OCI-LY7 (cell line): ENCODE measurements around the gene C19orf67. TPM values are rescaled to one million over a fixed set of nuclear protein-coding genes. Genes with fewer than 3 reads are reported as not detected.

Source experiments
- BruUV-seq: library from RNA; stranded (reverse); fragments of 400-500 nt; replicated peaks from 2 replicates; lab custom pipeline; 2021; lab: Mats Ljungman, UMichigan
- CTCF ChIA-PET: fragments of 300-600 bp; sonication (Branson Sonifier 250); formaldehyde crosslinking; loops from one replicate; lab custom pipeline; 2022; ENCODE audit warnings: antibody characterized with exemption; ENCODE audit not compliant: unreplicated experiment; lab: Charles Lee
- POLR2A ChIA-PET: fragments of 300-600 bp; sonication (Branson Sonifier 250); formaldehyde crosslinking; loops from one replicate; lab custom pipeline; 2022; ENCODE audit warnings: antibody characterized with exemption; lab: Charles Lee
- DNase-seq: peaks from one replicate; pipeline ENCODE4 v3.0.0-alpha.2; 2015; ENCODE audit warnings: low spot score
- H2AFZ ChIP-seq: fragments of 200-600 bp; sonication (generic), shearing (Covaris generic); 2 replicates; pipeline ENCODE4 v1.6.1; 2014; ENCODE audit warnings: mild to moderate bottlenecking, antibody characterized with exemption, low read length, moderate library complexity
- H3K27ac ChIP-seq: fragments of 200-600 bp; sonication (generic); 2 replicates; pipeline ENCODE4 v1.5.1; 2014; ENCODE audit warnings: mixed run types, low read depth, mild to moderate bottlenecking, moderate library complexity, low read length, inconsistent platforms; ENCODE audit not compliant: poor library complexity, severe bottlenecking
- H3K36me3 ChIP-seq: fragments of 200-600 bp; sonication (generic); 2 replicates; pipeline ENCODE4 v1.6.1; 2014; ENCODE audit warnings: mild to moderate bottlenecking, antibody characterized with exemption, low read length, moderate library complexity, mixed read lengths; ENCODE audit not compliant: insufficient read depth
- H3K4me1 ChIP-seq: fragments of 200-600 bp; sonication (generic); 2 replicates; pipeline ENCODE4 v1.5.1; 2014; ENCODE audit warnings: mild to moderate bottlenecking, low read length; ENCODE audit not compliant: insufficient read depth, poor library complexity, severe bottlenecking
- H3K4me2 ChIP-seq: fragments of 200-600 bp; sonication (generic); 2 replicates; pipeline ENCODE4 v1.6.1; 2014; ENCODE audit warnings: mild to moderate bottlenecking, low read length
- H3K4me3 ChIP-seq: fragments of 200-600 bp; sonication (generic); 2 replicates; pipeline ENCODE4 v1.5.1; 2014; ENCODE audit warnings: mild to moderate bottlenecking, low read depth, low read length; ENCODE audit not compliant: poor library complexity, severe bottlenecking
- H3K79me2 ChIP-seq: fragments of 200-600 bp; sonication (generic); 2 replicates; pipeline ENCODE4 v1.6.1; 2016; ENCODE audit warnings: low read depth, mild to moderate bottlenecking, low read length, moderate library complexity, mixed read lengths; ENCODE audit not compliant: insufficient read depth
- H3K9me2 ChIP-seq: fragments of 200-600 bp; sonication (generic); 2 replicates; pipeline ENCODE4 v1.6.1; 2016; ENCODE audit warnings: mild to moderate bottlenecking, low read length, mixed read lengths; ENCODE audit not compliant: insufficient read depth
- H3K9me3 ChIP-seq: fragments of 200-600 bp; sonication (generic); 2 replicates; pipeline ENCODE4 v1.6.1; 2014; ENCODE audit warnings: mild to moderate bottlenecking, mixed run types, low read length, mixed read lengths
- H4K20me1 ChIP-seq: fragments of 200-600 bp; sonication (generic); 2 replicates; pipeline ENCODE4 v1.6.1; 2014; ENCODE audit warnings: mild to moderate bottlenecking, antibody characterized with exemption, low read length, moderate library complexity, mixed read lengths; ENCODE audit not compliant: insufficient read depth
- CTCF ChIP-seq: fragments of 200-600 bp; sonication (generic); conservative IDR thresholded peaks from 2 replicates; pipeline ENCODE4 v1.5.1; 2014; ENCODE audit warnings: mild to moderate bottlenecking, antibody characterized with exemption, low read length, moderate library complexity, mixed read lengths
- EZH2phosphoT487 ChIP-seq: fragments of 200-600 bp; sonication (generic); IDR thresholded peaks from 2 replicates; pipeline ENCODE4 v1.6.1; 2018; ENCODE audit warnings: low read depth, borderline replicate concordance, mild to moderate bottlenecking, mixed run types, antibody characterized with exemption, low read length, moderate library complexity, mixed read lengths
- intact Hi-C: fragments of 100-400 bp; cut with micrococcal nuclease; formaldehyde crosslinking; loops from one replicate; pipeline ENCODE4 v1.10.0; 2022; ENCODE audit not compliant: unreplicated experiment
- total RNA-seq, 2 experiments: library from RNA; depleted of rRNA in 1 of 2; stranded (reverse); fragments of >200 nt in 1 of 2; shearing (Covaris generic) in 1 of 2; gene quantifications; 2 replicates each; pipeline ENCODE4 v1.2.3, GENCODE V29; 2014 to 2022

The C19orf67 gene
- total RNA-seq, 2 experiments from 2014 or later = 1.4 to 2.6 TPM

- no peaks in the 10 kb centered on the region for H4K20me1 ChIP-seq
- no peak for TF ChIP-seq EZH2phosphoT487
- TF ChIP-seq CTCF = no peak
- ChIA-PET CTCF (no interaction called here), POLR2A (no interaction called here)
- intact Hi-C loops = no loop called here
- H3K27ac ChIP-seq = no peak overlapping the region
- no peak overlapping the region for H3K4me3 ChIP-seq
- DNase-seq = no peak
- BruUV-seq = no TSS peak
- H3K79me2 ChIP-seq = no peaks in the 10 kb centered on the region
- no peak overlapping the region for H2AFZ ChIP-seq
- H3K36me3 ChIP-seq = no peaks in the 10 kb centered on the region
- H3K9me2 ChIP-seq = no peaks in the 10 kb centered on the region
- H3K4me2 ChIP-seq = no peak overlapping the region
- peaks cover 6% of the 10 kb centered on the region for H3K4me1 ChIP-seq
- no peaks in the 10 kb centered on the region for H3K9me3 ChIP-seq
Measured at GRCh38 chr19:14062558-14062855, 23.1 kb downstream of the C19orf67 start.

GRCh38 chr19:14061751-14062557, 23.6 kb downstream of the C19orf67 start, which contains the start of gene PALM3:
Gene PALM3, minus strand, starts transcription at chr19:14062076. Its CDS starts 96 bp downstream, at chr19:14061980.
- intact Hi-C loops = no loop called here
- H3K9me3 ChIP-seq = no peaks in the 10 kb centered on the region
- CTCF ChIA-PET = no interaction called here
- no peaks in the 10 kb centered on the region for H4K20me1 ChIP-seq
- no peaks in the 10 kb centered on the region for H3K36me3 ChIP-seq
- H3K4me3 ChIP-seq = no peak within 1 kb of the TSS
- TF ChIP-seq CTCF (no peak), EZH2phosphoT487 (no peak)
- no TSS peak for BruUV-seq
- H2AFZ ChIP-seq = no peak within 1 kb of the TSS
- no peak within 1 kb of the TSS for H3K4me2 ChIP-seq
- peaks cover 6% of the 10 kb centered on the region for H3K4me1 ChIP-seq
- no peaks in the 10 kb centered on the region for H3K79me2 ChIP-seq
- POLR2A ChIA-PET = interaction anchor here (0.6 kb wide), 1 partner anchor 187 kb away, joined by 4 read pairs; no protein-coding TSS in a partner anchor
- no peak for DNase-seq
- H3K9me2 ChIP-seq = no peaks in the 10 kb centered on the region
- H3K27ac ChIP-seq = no peak within 1 kb of the TSS
